Adipocyte (in vitro differentiated cells): ENCODE results near the gene KCNQ1.

ENCODE experiments used
- DNase-seq: peaks from one replicate; pipeline ENCODE4 v3.0.0-alpha.2; 2015; ENCODE audit warnings: low read depth
- H3K27me3 ChIP-seq: replicated peaks from 2 replicates; pipeline ENCODE4 v1.7.0; 2013; ENCODE audit warnings: mild to moderate bottlenecking, low read length, moderate library complexity; ENCODE audit not compliant: control insufficient read depth, insufficient read depth
- H3K36me3 ChIP-seq: 2 replicates; pipeline ENCODE4 v1.7.0; 2013; ENCODE audit warnings: low read length, mild to moderate bottlenecking, moderate library complexity; ENCODE audit not compliant: control insufficient read depth, insufficient read depth, severe bottlenecking
- H3K4me1 ChIP-seq: 2 replicates; pipeline ENCODE4 v1.7.0; 2013; ENCODE audit warnings: mild to moderate bottlenecking, low read length, moderate library complexity; ENCODE audit not compliant: control insufficient read depth, insufficient read depth
- H3K4me3 ChIP-seq: 2 replicates; pipeline ENCODE4 v1.7.0; 2013; ENCODE audit warnings: mild to moderate bottlenecking, low read length, moderate library complexity
- H3K9ac ChIP-seq: 2 replicates; pipeline ENCODE4 v1.7.0; 2013; ENCODE audit warnings: mild to moderate bottlenecking, low read length, moderate library complexity
- H3K9me3 ChIP-seq: 2 replicates; pipeline ENCODE4 v1.7.0; 2013; ENCODE audit warnings: mild to moderate bottlenecking, low read length, moderate library complexity; ENCODE audit not compliant: control insufficient read depth

Gene KCNQ1

DNA sequence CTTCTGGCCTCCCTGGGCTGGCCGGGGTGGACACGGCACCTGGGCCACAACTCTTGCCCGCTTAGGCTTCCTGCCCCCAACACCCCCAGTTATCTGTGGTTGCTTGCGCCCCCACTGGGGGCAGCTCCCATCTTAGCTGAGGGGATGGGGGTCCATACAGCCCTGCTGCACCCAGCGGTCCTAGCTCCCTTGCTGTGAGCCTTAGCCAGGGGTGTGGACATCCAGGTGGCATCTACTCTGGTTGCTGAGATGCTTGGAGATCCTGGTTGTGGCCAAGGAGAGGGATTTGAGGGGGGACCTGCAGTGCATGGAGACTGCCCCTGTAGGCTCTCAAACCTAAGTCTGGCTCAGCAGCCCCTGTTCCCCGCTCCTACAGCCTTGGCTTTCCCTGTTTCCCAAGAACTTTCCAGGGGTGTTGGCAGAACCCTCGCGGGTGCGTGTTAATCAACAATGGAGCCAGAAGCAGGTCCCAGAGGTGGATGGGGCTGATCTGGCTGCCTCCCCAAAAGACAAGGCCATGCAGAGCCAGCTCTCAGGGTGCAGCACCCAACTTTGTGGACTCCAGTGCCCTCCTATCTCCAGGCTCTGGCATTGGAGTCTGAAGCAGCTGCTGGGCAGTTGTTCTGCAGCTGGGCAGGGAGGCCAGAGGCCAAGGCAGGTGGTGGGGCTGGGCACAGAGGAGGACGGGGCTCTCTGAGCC is 3.3 kb downstream of the KCNQ1 start:
- H3K4me3 ChIP-seq: no peak overlapping the region
- no peak overlapping the region for H3K9ac ChIP-seq
- no peaks in the 10 kb centered on the region for H3K36me3 ChIP-seq
- H3K4me1 ChIP-seq: no peaks in the 10 kb centered on the region
- DNase-seq: no peak
- H3K9me3 ChIP-seq: peaks cover 2% of the 10 kb centered on the region
- peaks cover 51% of the 10 kb centered on the region for H3K27me3 ChIP-seq

DNA sequence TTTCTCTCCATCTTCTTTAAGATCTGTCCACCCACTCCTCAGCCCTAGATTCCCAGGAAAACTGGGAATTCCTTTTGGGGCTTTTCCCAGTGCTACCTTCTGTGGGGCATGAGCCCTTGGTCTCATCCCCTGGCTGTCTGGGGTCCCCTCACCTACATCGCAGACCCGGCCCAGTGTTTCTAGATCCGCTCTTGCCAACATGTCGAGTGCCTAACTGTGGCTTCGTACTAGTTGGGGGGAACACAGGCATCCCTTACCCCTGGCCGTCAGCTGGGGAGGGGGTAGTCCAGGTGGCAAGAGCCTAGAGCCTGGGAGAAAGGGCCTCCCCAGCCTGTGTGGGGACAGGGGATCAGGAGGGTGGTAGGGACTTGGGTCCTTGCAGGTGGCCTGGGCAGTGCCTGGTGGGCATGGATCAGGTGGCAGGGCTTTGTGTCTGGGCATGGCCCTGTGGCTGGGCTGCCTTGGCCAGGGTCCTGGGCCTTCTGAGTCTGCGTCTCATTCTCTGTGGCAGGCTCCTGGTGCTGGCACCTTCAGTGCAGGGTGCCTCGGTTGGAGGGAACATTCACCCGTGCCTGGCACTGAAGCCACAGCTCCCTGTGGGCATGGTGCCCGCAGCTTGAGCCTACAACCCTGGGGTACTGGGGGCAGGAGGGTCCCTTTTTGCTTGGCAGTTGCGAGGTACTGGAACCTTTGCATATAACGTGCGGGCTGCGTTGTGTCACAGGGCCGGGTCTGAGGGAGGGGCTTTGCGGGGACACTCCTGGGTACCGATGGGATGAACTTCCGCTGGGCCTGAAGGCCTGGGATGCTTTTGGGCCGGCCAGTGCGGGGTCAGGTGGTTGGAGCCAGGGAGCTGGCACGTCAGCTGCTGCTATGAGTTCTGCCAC is 4.1 kb downstream of the KCNQ1 start:
- Histone ChIP-seq H3K4me1 (no peaks in the 10 kb centered on the region), H3K4me3 (no peak overlapping the region)

DNA sequence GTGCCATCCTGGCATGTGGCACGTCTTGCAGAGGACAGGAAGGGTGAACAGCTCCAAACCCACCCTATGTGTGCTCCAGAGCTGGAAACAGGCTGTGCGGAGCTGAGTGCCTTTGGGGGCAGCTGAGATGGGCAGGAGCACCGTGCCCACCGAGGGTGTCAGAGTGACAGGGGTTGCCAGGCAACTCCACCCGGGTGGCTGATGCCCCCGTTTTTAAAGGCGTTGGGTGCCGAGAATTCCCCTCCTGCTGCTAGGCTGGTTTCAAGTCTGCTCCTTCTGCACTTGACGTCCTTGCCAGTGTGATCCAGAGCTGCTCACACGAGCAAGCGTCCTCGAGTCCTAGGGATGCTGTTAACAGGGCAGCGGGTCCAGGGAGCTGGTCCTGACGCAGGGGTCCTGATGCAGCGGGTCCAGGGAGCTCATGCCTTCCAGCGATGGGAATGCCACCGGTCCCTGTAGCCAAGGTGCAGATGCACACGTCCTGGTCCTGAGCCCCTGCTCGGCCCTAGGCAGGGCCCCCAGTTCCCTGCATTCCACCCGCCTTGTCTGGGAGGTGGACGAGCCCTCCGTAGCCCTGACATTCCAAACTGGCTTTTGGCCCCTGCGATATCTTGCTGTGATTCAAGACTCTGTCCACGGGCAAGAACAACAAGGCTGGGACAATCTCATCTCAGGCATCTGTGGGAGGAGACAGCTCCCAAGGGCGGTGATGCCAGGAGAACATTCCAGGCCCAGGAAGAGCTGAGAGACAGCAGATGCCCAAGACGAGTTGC is 4.9 kb downstream of the KCNQ1 start:
- H3K4me1 ChIP-seq: no peaks in the 10 kb centered on the region
- no peak overlapping the region for H3K4me3 ChIP-seq
- H3K9me3 ChIP-seq: peaks cover 4% of the 10 kb centered on the region
- no peak for DNase-seq
- H3K36me3 ChIP-seq: no peaks in the 10 kb centered on the region
- H3K9ac ChIP-seq: no peak overlapping the region
- peaks cover 62% of the 10 kb centered on the region for H3K27me3 ChIP-seq

More for the DNA sequence above, 4.1 kb downstream of the KCNQ1 start:
- H3K9me3 ChIP-seq: peaks cover 4% of the 10 kb centered on the region
- no peaks in the 10 kb centered on the region for H3K36me3 ChIP-seq
- DNase-seq: no peak
- H3K9ac ChIP-seq: no peak overlapping the region
- H3K27me3 ChIP-seq: peaks cover 53% of the 10 kb centered on the region

DNA sequence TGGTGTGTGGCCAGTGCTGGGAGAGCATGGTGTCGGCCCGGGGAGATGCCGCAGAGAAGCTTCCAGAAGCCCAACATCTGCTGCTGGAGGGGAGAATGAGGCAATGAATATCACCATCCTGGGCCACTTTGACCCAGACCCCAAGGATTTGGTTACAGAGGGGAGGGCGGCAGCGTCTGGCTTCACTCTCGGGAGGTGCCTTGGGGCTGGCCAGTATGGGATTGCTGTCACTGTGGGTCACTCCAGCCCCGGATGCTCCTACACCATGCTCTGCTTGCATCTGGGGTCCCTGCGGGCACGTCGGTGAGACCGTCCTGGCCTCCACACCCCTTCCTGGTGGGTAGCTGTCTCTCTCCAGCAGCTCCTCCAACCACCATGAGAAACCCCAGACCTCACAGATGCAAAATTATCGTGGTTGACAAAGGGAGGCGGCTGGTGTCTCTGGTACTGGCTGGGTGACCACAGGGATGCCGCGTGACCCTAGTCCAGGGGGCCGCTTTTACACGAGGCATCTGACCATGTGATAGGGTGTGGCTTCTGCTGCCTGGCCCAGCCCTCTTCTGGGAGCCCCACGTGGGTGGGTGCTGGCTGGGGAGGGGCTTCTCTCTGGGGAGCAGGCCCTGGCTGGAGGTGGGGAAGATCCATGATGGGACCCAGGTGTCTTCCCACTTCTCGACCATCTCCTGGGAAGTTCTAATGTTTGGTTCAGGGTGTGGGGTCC is 5.7 kb downstream of the KCNQ1 start:
- DNase-seq: no peak
- Histone ChIP-seq H3K4me1 (no peaks in the 10 kb centered on the region), H3K9me3 (peaks cover 6% of the 10 kb centered on the region), H3K9ac (no peak overlapping the region), H3K36me3 (no peaks in the 10 kb centered on the region), H3K27me3 (peaks cover 62% of the 10 kb centered on the region), H3K4me3 (no peak overlapping the region)

DNA sequence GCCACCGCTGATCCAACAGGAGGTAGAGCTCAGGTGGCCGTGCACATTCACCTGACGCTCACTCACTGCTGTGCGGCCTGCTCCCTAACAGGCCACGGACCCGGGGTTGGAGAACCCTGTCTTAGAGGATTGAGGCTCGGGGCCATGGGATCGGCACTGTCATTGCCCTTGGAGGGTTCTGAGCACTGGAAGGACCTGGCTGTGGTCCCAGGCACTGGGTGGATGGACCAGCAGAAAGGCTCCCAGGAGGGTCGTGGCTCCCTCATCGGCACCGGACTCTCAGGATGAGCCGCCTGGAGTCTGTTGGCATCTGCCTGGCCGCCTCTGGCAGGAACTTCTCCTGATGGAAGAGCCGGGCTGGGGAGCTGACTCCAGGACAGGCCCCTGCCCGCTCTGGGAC is 6.5 kb downstream of the KCNQ1 start:
- Histone ChIP-seq H3K4me3 (no peak overlapping the region), H3K36me3 (no peaks in the 10 kb centered on the region), H3K9ac (no peak overlapping the region), H3K4me1 (no peaks in the 10 kb centered on the region), H3K27me3 (peaks cover 59% of the 10 kb centered on the region), H3K9me3 (peaks cover 9% of the 10 kb centered on the region)
- no peak for DNase-seq

DNA sequence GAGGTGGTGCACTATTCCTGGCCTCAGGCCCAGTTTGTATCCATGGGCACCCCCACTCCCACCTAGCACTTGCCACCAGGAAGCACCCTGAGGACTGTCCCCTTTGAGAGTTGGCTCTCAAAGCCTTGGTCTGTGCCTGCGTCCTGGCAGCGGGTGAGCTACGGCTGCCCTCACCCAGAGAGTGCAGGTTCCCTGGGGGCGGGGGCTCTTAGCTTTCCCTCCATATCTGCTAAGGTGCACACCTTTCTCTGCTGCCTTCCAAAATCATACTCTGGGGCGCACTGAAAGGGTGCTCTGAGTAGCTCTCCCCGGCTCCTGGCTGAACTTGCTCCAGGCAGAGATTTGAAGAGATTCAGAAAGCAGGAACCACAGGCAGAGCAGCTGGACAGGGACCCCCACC is 7.1 kb downstream of the KCNQ1 start:
- no peak for DNase-seq
- peaks cover 53% of the 10 kb centered on the region for H3K27me3 ChIP-seq
- peaks cover 9% of the 10 kb centered on the region for H3K9me3 ChIP-seq
- H3K36me3 ChIP-seq: no peaks in the 10 kb centered on the region
- H3K9ac ChIP-seq: no peak overlapping the region
- H3K4me3 ChIP-seq: no peak overlapping the region
- no peaks in the 10 kb centered on the region for H3K4me1 ChIP-seq

DNA sequence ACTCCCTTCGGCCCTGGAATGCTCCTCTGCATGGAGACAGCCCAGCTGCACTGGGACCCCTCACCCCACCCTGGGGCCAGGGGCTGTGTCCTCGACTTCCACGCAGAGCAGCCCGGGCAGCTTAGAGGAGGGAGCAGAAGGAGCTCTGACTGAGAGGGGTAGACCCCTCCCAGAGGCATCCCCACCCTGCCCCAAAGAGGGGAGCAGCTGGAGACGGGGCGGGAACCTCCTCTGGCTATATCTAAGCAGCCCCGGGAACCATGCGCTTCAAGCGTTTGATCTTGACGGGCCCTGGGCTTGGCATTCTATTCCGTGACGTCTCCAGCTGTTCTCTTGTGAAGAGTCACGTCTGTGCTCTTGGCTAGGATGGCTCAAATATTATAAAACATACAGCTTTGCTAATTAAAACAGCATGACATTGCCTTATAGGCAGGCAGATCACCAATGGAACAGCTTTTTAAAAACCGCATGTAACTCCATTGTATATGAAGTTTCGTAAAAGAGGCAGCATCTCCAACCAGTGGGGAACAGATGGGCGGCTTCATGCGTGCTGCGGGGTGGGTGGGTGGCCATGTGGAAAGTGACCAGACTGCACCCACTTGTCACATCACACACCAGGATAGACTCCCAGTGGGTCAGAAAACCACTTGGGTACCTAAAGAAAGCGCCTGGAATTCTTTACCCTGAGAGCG is 7.7 kb downstream of the KCNQ1 start:
- DNase-seq: peak; percentile 40
- Histone ChIP-seq H3K9ac (no peak overlapping the region), H3K4me3 (no peak overlapping the region), H3K36me3 (no peaks in the 10 kb centered on the region), H3K27me3 (peaks cover 58% of the 10 kb centered on the region), H3K4me1 (no peaks in the 10 kb centered on the region), H3K9me3 (peaks cover 9% of the 10 kb centered on the region)

DNA sequence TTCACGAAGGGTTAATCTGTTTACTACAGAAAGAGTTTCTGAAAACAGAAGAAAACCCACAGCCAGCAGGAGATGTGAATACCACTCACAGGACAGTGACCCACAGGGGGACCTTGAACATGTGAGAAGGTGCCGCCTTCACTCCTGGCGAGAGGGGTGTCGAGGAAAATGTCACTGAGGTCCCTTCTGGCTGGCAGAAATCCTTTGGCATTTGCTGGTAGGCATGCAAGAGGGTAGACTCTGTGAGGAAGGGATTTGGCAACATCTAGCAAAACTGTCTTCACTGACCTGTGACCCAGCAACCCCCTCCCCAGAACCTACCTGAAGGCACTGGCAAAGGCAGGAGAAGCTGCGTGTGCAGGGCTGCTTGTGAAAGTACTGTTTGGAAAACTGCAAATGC is 8.6 kb downstream of the KCNQ1 start:
- Histone ChIP-seq H3K4me3 (no peak overlapping the region), H3K9ac (no peak overlapping the region), H3K36me3 (no peaks in the 10 kb centered on the region), H3K27me3 (peaks cover 55% of the 10 kb centered on the region), H3K9me3 (peaks cover 9% of the 10 kb centered on the region), H3K4me1 (no peaks in the 10 kb centered on the region)
- DNase-seq: no peak

DNA sequence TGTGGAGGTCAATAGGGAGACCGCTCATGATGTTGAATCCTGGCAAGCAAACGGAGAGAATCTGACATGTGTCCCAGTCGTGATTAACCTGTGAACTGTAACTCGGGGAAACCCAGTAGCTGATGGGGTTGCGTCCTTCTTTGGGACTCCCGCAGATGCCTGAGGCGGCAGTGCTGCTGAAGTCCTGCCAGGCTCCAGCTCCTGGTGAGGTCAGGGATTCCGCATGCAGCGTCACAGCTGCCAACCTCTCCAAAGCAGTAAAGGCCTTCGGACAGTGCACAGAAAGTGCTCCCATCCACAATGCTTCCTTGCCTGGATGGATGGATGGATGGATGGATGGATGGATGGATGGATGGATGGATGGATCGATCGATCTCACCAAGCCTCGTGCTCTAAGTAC is 13.5 kb downstream of the KCNQ1 start:
- Histone ChIP-seq H3K27me3 (peaks cover 31% of the 10 kb centered on the region), H3K36me3 (no peaks in the 10 kb centered on the region), H3K9ac (no peak overlapping the region), H3K4me1 (no peaks in the 10 kb centered on the region), H3K9me3 (peaks cover 9% of the 10 kb centered on the region), H3K4me3 (no peak overlapping the region)
- no peak for DNase-seq

DNA sequence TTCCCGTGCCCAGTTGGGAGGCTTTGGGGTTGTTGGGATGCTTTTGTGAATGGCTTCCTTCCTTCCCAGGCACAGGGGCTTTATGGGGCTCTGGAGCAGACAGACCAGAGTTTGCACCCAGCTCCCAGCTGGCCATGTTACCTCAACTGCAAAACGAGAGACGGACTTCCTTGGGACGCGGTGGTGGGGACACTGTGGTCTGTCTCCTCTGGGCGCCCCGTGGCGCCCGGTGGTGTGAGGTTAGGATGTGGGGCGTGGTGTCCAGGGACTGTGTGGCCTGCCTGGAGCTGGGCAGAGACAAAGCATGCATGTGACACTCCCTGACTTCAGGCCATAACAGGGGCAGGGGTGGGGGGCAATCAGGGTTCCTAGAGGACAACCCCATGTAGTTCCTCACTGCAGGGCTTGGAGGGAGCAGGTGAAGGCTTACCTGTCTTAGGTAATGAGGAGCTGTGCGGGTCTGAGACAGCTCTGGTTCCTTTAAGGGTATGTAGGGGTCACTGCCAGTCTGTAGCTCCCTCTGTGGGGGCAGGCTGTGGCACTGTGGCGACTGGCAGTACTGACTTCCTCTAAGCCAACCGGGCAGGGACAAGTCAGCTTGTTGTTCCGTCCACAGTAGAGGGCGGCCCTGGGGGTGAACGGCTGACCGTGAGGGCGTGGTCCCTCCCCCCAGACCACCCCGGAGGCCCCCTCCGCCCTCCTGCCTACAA is 14.4 kb downstream of the KCNQ1 start:
- H3K4me3 ChIP-seq: no peak overlapping the region
- peaks cover 23% of the 10 kb centered on the region for H3K27me3 ChIP-seq
- H3K9me3 ChIP-seq: peaks cover 4% of the 10 kb centered on the region
- no peak for DNase-seq
- H3K9ac ChIP-seq: no peak overlapping the region
- no peaks in the 10 kb centered on the region for H3K36me3 ChIP-seq
- no peaks in the 10 kb centered on the region for H3K4me1 ChIP-seq
